Astrocyte (in vitro differentiated cells and primary cell): Measurements from ENCODE around the gene ZNF467. TPM values are rescaled to one million over a fixed set of nuclear protein-coding genes. Genes with fewer than 3 reads are reported as not detected.

Experiments used
- DNase-seq: peaks from one replicate; pipeline ENCODE4 v3.0.0-alpha.2; 2010; ENCODE audit warnings: low read depth
- FAIRE-seq: peaks from 2 replicates; lab custom pipeline; 2011; peaks lifted over from hg19 to GRCh38; lab: Jason Lieb, UNC
- H2AFZ ChIP-seq: 2 replicates; pipeline ENCODE4 v1.6.0; 2012; ENCODE audit warnings: low read depth, low read length, inconsistent platforms
- H3K27ac ChIP-seq: 2 replicates; pipeline ENCODE4 v1.5.1; 2011; ENCODE audit warnings: low read depth, low read length, inconsistent platforms
- H3K27me3 ChIP-seq: 2 replicates; pipeline ENCODE4 v1.6.0; 2011; ENCODE audit warnings: low read length, inconsistent platforms; ENCODE audit not compliant: insufficient read depth
- H3K36me3 ChIP-seq: 2 replicates; pipeline ENCODE4 v1.5.1; 2011; ENCODE audit warnings: low read length, inconsistent platforms; ENCODE audit not compliant: insufficient read depth
- H3K4me1 ChIP-seq: 2 replicates; pipeline ENCODE4 v1.5.1; 2011; ENCODE audit warnings: low read length, inconsistent platforms; ENCODE audit not compliant: insufficient read depth
- H3K4me2 ChIP-seq: 2 replicates; pipeline ENCODE4 v1.6.0; 2012; ENCODE audit warnings: low read length, inconsistent platforms
- H3K4me3 ChIP-seq: 2 replicates; pipeline ENCODE4 v1.5.1; 2011; ENCODE audit warnings: low read depth, mild to moderate bottlenecking, low read length, inconsistent platforms; ENCODE audit not compliant: insufficient read depth
- H3K79me2 ChIP-seq: 2 replicates; pipeline ENCODE4 v1.6.0; 2012; ENCODE audit warnings: mild to moderate bottlenecking, low read length, inconsistent platforms; ENCODE audit not compliant: insufficient read depth
- H3K9ac ChIP-seq: 2 replicates; pipeline ENCODE4 v1.6.0; 2012; ENCODE audit warnings: mild to moderate bottlenecking, low read length, inconsistent platforms
- H3K9me3 ChIP-seq: 2 replicates; pipeline ENCODE4 v1.5.1; 2012; ENCODE audit warnings: low read depth, mild to moderate bottlenecking, low read length, inconsistent platforms; ENCODE audit not compliant: insufficient read depth
- H4K20me1 ChIP-seq: 2 replicates; pipeline ENCODE4 v1.6.0; 2012; ENCODE audit warnings: low read length, inconsistent platforms; ENCODE audit not compliant: insufficient read depth
- H3K27ac Mint-ChIP-seq: one replicate; pipeline ENCODE4 v1.8.0; 2021; ENCODE audit warnings: mild to moderate bottlenecking, mixed read lengths; ENCODE audit not compliant: unreplicated experiment
- H3K27me3 Mint-ChIP-seq: one replicate; pipeline ENCODE4 v1.8.0; 2021; ENCODE audit warnings: low read depth, mixed read lengths; ENCODE audit not compliant: unreplicated experiment
- H3K36me3 Mint-ChIP-seq: one replicate; pipeline ENCODE4 v1.8.0; 2021; ENCODE audit warnings: low read depth, mixed read lengths; ENCODE audit not compliant: unreplicated experiment
- H3K4me1 Mint-ChIP-seq: one replicate; pipeline ENCODE4 v1.8.0; 2021; ENCODE audit warnings: low read depth, mixed read lengths; ENCODE audit not compliant: unreplicated experiment
- H3K4me3 Mint-ChIP-seq: one replicate; pipeline ENCODE4 v1.8.0; 2021; ENCODE audit warnings: mild to moderate bottlenecking, moderate library complexity, mixed read lengths; ENCODE audit not compliant: unreplicated experiment
- H3K9me3 Mint-ChIP-seq: one replicate; pipeline ENCODE4 v1.8.0; 2021; ENCODE audit warnings: mild to moderate bottlenecking, mixed read lengths; ENCODE audit not compliant: unreplicated experiment
- EZH2 ChIP-seq: IDR thresholded peaks from 2 replicates; pipeline ENCODE4 v1.6.1; 2012; ENCODE audit warnings: mild to moderate bottlenecking, low read length, inconsistent platforms; ENCODE audit not compliant: insufficient read depth
- total RNA-seq: library from RNA; stranded (reverse); gene quantifications from 2 replicates; pipeline ENCODE4 v1.2.1, GENCODE V29; 2021
- TF ChIP-seq, protein P1 (sequence below): IDR thresholded peaks from 2 replicates; pipeline ENCODE4 v1.5.1; 2011; ENCODE audit warnings: low read depth, mild to moderate bottlenecking, inconsistent platforms, low read length, moderate library complexity; ENCODE audit not compliant: insufficient read depth

ZNF467 gene
- total RNA-seq, 1 donor from 2014 or later: 16.6 TPM

DNA sequence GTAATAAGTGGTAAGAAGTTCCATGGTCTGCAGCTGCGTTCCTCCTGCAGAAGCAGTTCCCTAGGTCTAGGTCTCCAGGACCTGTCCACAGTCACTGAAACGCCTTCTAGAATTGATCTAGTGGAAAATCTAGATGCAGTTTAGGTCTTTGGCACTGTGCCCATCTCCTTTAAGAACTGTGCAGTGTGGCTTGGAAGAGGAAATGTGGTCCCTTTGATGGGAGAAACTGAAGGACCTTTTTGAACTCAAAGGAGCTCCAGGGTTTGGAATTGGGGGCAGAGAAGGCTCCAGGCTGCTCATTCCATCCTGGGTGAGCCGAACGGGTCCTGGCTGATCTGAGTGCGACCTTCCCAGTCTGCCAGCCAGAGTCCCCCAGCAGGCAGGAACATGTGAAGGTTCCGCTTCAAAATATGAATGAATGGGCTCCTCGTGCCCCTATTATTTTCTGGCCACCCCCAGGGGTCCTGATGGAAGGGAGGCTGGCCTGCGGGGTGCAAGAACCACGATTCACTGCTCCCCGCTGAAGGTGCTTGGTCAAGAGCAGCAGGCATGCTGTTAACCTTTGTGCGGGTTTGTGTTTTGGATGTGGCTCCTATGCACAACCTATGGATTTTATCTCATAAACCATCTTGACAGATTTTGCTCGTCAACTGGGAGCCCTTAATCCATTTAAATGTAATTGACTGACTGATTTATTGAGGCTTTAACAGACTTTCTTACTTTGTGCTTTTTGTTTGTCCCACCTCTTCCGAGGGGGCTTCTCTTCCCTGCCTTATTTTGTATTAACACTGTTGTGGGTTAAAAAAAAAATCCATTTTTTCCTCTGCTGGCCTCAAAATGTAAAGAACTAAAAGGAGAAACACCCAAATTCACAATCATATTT lies 36.7 kb downstream of the ZNF467 start:
- H3K36me3 Mint-ChIP-seq: no peaks in the 10 kb centered on the region
- no peak overlapping the region for H3K27ac Mint-ChIP-seq

DNA sequence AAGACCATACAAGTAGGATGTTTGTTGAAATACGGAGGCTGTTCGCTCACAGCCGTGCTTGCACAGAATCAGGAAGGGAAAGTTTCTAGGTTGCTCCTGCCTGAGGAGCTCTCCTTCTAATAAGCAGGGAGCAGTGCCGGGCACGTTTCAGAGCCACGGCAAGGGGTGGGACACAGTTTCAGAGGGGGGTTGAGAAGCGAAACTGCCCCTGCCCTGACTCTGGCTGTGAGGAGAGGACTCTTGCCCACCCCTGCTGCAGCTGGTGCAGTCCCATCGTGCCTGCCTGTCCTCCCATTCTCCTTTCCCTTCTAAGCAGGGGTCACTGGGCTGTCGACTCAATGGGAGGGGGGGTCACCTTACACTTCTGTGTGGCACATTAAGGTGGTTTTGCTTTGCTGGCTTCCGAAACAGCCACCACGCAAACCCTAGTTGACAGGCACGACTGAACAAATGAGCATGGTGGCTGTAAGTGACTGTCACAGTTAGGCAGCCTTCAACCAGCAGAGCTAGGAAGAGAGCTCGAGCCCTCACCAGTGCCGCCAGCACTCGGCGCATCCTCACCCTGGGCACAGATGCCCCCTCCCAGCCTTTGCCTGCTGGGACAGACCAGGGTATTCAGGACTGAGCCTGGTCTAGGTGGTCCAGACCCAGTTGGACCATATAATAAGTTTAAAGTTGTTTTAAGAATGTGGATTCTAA lies 37.5 kb downstream of the ZNF467 start:
- DNase-seq (no peak), FAIRE-seq (no peak)
- no peak for TF ChIP-seq EZH2
- TF ChIP-seq, protein P1, sequence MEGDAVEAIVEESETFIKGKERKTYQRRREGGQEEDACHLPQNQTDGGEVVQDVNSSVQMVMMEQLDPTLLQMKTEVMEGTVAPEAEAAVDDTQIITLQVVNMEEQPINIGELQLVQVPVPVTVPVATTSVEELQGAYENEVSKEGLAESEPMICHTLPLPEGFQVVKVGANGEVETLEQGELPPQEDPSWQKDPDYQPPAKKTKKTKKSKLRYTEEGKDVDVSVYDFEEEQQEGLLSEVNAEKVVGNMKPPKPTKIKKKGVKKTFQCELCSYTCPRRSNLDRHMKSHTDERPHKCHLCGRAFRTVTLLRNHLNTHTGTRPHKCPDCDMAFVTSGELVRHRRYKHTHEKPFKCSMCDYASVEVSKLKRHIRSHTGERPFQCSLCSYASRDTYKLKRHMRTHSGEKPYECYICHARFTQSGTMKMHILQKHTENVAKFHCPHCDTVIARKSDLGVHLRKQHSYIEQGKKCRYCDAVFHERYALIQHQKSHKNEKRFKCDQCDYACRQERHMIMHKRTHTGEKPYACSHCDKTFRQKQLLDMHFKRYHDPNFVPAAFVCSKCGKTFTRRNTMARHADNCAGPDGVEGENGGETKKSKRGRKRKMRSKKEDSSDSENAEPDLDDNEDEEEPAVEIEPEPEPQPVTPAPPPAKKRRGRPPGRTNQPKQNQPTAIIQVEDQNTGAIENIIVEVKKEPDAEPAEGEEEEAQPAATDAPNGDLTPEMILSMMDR: no peak
- Histone ChIP-seq H4K20me1 (no peaks in the 10 kb centered on the region), H3K9ac (no peak overlapping the region), H2AFZ (no peak overlapping the region), H3K27me3 (peaks cover 2% of the 10 kb centered on the region), H3K27ac (no peak overlapping the region), H3K36me3 (peaks cover 3% of the 10 kb centered on the region), H3K4me1 (no peaks in the 10 kb centered on the region), H3K4me2 (no peak overlapping the region), H3K4me3 (no peak overlapping the region), H3K9me3 (no peaks in the 10 kb centered on the region), H3K79me2 (no peaks in the 10 kb centered on the region)
- Mint-ChIP-seq H3K4me1 (peaks cover 3% of the 10 kb centered on the region), H3K4me3 (no peak overlapping the region), H3K9me3 (no peaks in the 10 kb centered on the region), H3K27ac (no peak overlapping the region), H3K27me3 (peaks cover 4% of the 10 kb centered on the region), H3K36me3 (peaks cover 3% of the 10 kb centered on the region)

More for the DNA sequence above, 36.7 kb downstream of the ZNF467 start:
- H3K36me3 ChIP-seq: peaks cover 3% of the 10 kb centered on the region
- Mint-ChIP-seq H3K4me1 (peaks cover 3% of the 10 kb centered on the region), H3K27me3 (peaks cover 4% of the 10 kb centered on the region), H3K9me3 (no peaks in the 10 kb centered on the region), H3K4me3 (no peak overlapping the region)
- H3K27me3 ChIP-seq: peaks cover 2% of the 10 kb centered on the region
- FAIRE-seq (no peak), DNase-seq (no peak)
- no peaks in the 10 kb centered on the region for H3K9me3 ChIP-seq
- H3K9ac ChIP-seq: no peak overlapping the region
- H3K4me3 ChIP-seq: no peak overlapping the region
- TF ChIP-seq, protein P1: no peak
- no peak for TF ChIP-seq EZH2
- H3K4me2 ChIP-seq: no peak overlapping the region
- H2AFZ ChIP-seq: no peak overlapping the region
- H3K27ac ChIP-seq: no peak overlapping the region
- no peaks in the 10 kb centered on the region for H3K79me2 ChIP-seq
- H4K20me1 ChIP-seq: no peaks in the 10 kb centered on the region
- H3K4me1 ChIP-seq: no peaks in the 10 kb centered on the region
